ENCODE measurements around the gene RBP2. TPM values are rescaled to one million over a fixed set of nuclear protein-coding genes. Genes with fewer than 3 reads are reported as not detected.

Gene RBP2
- total RNA-seq (ENCODE audit: low replicate concordance) = not detected in 2 replicates

DNA sequence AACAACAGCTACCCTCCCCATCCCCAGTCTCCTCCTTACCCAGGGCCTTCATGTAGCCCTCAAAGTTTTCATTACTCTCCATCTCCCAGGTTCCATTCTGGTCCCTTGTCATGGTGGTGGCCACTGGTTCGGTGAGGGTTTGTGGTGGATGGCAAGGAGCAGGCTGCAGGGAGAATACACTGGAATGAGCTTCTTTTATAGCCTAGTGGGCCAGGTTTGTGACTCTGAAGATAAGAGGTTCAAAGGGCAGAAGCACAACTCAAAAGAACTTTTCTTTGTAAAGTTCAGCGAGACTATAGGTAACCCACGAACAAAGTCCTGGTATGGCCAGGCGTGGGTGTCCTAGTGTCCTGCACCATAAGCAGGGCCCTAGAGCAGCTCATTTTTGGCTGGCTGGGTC lies at the start of gene RBP2:
Gene RBP2 (minus strand): TSS at position 169 of the 400 bp plus-strand sequence. CDS start 57 bp downstream, at position 112.
- Histone ChIP-seq H3K36me3 (no peaks in the 10 kb centered on the region), H4K20me1 (ENCODE audit: low read depth) (no peaks in the 10 kb centered on the region), H3F3A (ENCODE audit: low read depth) (no peaks in the 10 kb centered on the region), H3K9ac (no peak within 1 kb of the TSS), H3K27ac (no peak within 1 kb of the TSS), H2AFZ (replicated peaks) (no peak within 1 kb of the TSS), H3K79me2 (ENCODE audit: low read depth) (no peaks in the 10 kb centered on the region), H3K4me3 (no peak within 1 kb of the TSS), H3K4me1 (no peaks in the 10 kb centered on the region), H3K27me3 (no peaks in the 10 kb centered on the region), H3K4me2 (no peak within 1 kb of the TSS), H3K9me3 (ENCODE audit: low read depth) (no peaks in the 10 kb centered on the region)
- Mint-ChIP-seq H3K36me3 (peaks cover 4% of the 10 kb centered on the region), H3K9me3 (no peaks in the 10 kb centered on the region), H3K27me3 (ENCODE audit: insufficient read depth, low read depth) (no peaks in the 10 kb centered on the region), H3K4me3 (no peak within 1 kb of the TSS), H3K4me1 (peaks cover 2% of the 10 kb centered on the region), H3K27ac (no peak within 1 kb of the TSS)
- no peak for DNase-seq (ENCODE audit: low spot score)
- TF ChIP-seq CTCF (IDR thresholded peaks at IDR 0.05) (no peak), EZH2 (IDR thresholded peaks at IDR 0.05) (no peak), EZH2phosphoT487 (IDR thresholded peaks at IDR 0.05) (no peak)

DNA sequence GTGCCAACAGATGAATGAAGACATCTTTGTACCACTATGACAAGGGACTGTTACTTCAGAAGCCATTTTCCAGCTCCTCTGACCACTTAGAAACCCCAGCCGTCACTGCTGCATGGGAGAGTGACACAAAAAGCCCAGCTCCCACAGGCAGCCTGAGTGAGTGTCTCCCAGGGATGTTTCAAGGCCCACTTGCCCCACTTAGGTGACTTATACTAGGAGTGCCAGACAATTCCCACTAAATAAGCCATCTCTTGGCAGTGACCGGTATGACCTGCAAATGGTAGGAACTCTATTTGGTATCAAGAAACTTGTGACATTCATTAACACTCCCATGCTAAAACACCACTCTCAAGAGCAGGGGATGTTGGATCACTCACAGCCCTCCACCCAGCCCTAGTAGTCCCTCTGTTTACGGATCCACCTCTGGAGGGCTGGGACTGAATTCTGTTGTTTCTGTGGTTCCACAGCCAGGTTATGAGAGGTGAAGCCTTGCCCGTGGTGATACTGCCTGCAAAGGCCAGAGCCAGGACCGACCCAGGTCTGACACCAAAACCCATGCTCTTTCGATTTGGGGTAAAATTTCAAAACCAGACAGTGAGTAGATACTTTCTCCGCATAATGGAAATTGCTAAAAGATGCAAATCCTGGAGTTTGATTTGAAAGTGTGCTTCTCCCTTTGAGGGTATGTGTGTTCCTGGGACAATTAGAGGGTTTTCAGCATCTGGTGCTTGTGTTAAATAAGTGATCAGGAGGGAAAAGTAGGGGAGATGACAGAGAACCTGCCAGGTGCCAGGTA lies 48.7 kb upstream of the RBP2 start:
- TF ChIP-seq EZH2phosphoT487 (IDR thresholded peaks at IDR 0.05) (no peak), CTCF (IDR thresholded peaks at IDR 0.05) (no peak), EZH2 (IDR thresholded peaks at IDR 0.05) (no peak)
- Histone ChIP-seq H3K4me2 (no peak overlapping the region), H3K9ac (no peak overlapping the region), H3K79me2 (ENCODE audit: low read depth) (no peaks in the 10 kb centered on the region), H3K27me3 (no peaks in the 10 kb centered on the region), H3K27ac (no peak overlapping the region), H4K20me1 (ENCODE audit: low read depth) (no peaks in the 10 kb centered on the region), H3K36me3 (no peaks in the 10 kb centered on the region), H2AFZ (replicated peaks) (no peak overlapping the region), H3K4me1 (peaks cover 11% of the 10 kb centered on the region), H3F3A (ENCODE audit: low read depth) (no peaks in the 10 kb centered on the region), H3K4me3 (no peak overlapping the region), H3K9me3 (ENCODE audit: low read depth) (no peaks in the 10 kb centered on the region)
- Mint-ChIP-seq H3K36me3 (peaks cover 7% of the 10 kb centered on the region), H3K9me3 (peaks cover 2% of the 10 kb centered on the region), H3K4me3 (no peak overlapping the region), H3K27me3 (ENCODE audit: insufficient read depth, low read depth) (no peaks in the 10 kb centered on the region), H3K27ac (no peak overlapping the region), H3K4me1 (peaks cover 17% of the 10 kb centered on the region)
- no peak for DNase-seq (ENCODE audit: low spot score)

DNA sequence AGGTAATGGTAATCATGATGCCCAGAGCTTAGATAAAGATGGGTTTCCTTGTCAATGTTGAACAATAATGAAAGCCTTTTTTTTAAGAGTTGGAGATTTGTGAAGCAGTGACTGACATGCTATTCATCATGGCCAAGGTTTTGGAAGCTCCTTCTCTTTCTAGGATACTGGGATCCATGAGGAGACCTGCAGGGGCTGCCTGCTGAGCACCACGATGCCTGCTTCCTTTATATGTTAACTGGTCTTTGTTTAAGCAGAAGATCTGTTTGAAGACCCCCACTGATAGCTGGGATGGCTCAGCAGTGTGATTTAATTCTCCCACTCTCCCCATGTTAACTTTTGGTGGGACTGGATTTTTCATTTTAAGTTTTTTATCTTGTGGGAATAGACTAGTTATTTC lies 47.4 kb upstream of the RBP2 start:
- Histone ChIP-seq H3K4me3 (no peak overlapping the region), H3K27me3 (no peaks in the 10 kb centered on the region), H3K4me2 (no peak overlapping the region), H3K27ac (no peak overlapping the region), H3K4me1 (peaks cover 11% of the 10 kb centered on the region), H3K36me3 (no peaks in the 10 kb centered on the region), H3K9me3 (ENCODE audit: low read depth) (no peaks in the 10 kb centered on the region), H3K9ac (no peak overlapping the region), H4K20me1 (ENCODE audit: low read depth) (no peaks in the 10 kb centered on the region), H3K79me2 (ENCODE audit: low read depth) (no peaks in the 10 kb centered on the region), H3F3A (ENCODE audit: low read depth) (no peaks in the 10 kb centered on the region), H2AFZ (replicated peaks) (no peak overlapping the region)
- no peak overlapping the region for H3K27ac Mint-ChIP-seq
- H3K27me3 Mint-ChIP-seq (ENCODE audit: insufficient read depth, low read depth) = no peaks in the 10 kb centered on the region
- peaks cover 2% of the 10 kb centered on the region for H3K9me3 Mint-ChIP-seq
- TF ChIP-seq EZH2phosphoT487 (IDR thresholded peaks at IDR 0.05) = no peak
- peaks cover 7% of the 10 kb centered on the region for H3K36me3 Mint-ChIP-seq
- H3K4me1 Mint-ChIP-seq = peaks cover 17% of the 10 kb centered on the region
- H3K4me3 Mint-ChIP-seq = no peak overlapping the region
- no peak for DNase-seq (ENCODE audit: low spot score)

- Histone ChIP-seq H3K4me1 (peaks cover 11% of the 10 kb centered on the region), H3K9ac (no peak overlapping the region), H3K36me3 (no peaks in the 10 kb centered on the region), H3K9me3 (ENCODE audit: low read depth) (no peaks in the 10 kb centered on the region), H3K4me2 (no peak overlapping the region), H3K79me2 (ENCODE audit: low read depth) (no peaks in the 10 kb centered on the region), H3F3A (ENCODE audit: low read depth) (no peaks in the 10 kb centered on the region), H3K27ac (no peak overlapping the region), H2AFZ (replicated peaks) (no peak overlapping the region), H3K4me3 (no peak overlapping the region), H4K20me1 (ENCODE audit: low read depth) (no peaks in the 10 kb centered on the region), H3K27me3 (no peaks in the 10 kb centered on the region)
- H3K9me3 Mint-ChIP-seq = peaks cover 2% of the 10 kb centered on the region
- no peaks in the 10 kb centered on the region for H3K27me3 Mint-ChIP-seq (ENCODE audit: insufficient read depth, low read depth)
- no peak for TF ChIP-seq EZH2phosphoT487 (IDR thresholded peaks at IDR 0.05)
- no peak for TF ChIP-seq EZH2 (IDR thresholded peaks at IDR 0.05)
- TF ChIP-seq CTCF (IDR thresholded peaks at IDR 0.05) = no peak
- no peak overlapping the region for H3K4me3 Mint-ChIP-seq
- peaks cover 7% of the 10 kb centered on the region for H3K36me3 Mint-ChIP-seq
- no peak overlapping the region for H3K27ac Mint-ChIP-seq
- DNase-seq (ENCODE audit: low spot score) = no peak
- peaks cover 17% of the 10 kb centered on the region for H3K4me1 Mint-ChIP-seq
These were observed 46.9 kb upstream of the RBP2 start for GRCh38 chr3:139523166-139523565.
